Activated naive CD8-positive, alpha-beta T cell (primary cell): ENCODE results near the gene GPALPP1.
"Not testable (repeated sequence)": the region's sequence is repeated elsewhere in the genome, so short reads cannot be mapped to it uniquely, and the experiment has no call there.

Experiments used
- H3K27ac Mint-ChIP-seq: one replicate; pipeline ENCODE4 v1.8.0; 2021; ENCODE audit warnings: mixed read lengths
- H3K27me3 Mint-ChIP-seq: one replicate; pipeline ENCODE4 v1.8.0; 2021; ENCODE audit warnings: mixed read lengths
- H3K36me3 Mint-ChIP-seq: one replicate; pipeline ENCODE4 v1.8.0; 2021; ENCODE audit warnings: mixed read lengths
- H3K4me1 Mint-ChIP-seq: one replicate; pipeline ENCODE4 v1.8.0; 2021; ENCODE audit warnings: low read depth, mixed read lengths
- H3K4me3 Mint-ChIP-seq: one replicate; pipeline ENCODE4 v1.8.0; 2021; ENCODE audit warnings: mild to moderate bottlenecking, mixed read lengths
- H3K9me3 Mint-ChIP-seq: one replicate; pipeline ENCODE4 v1.8.0; 2021; ENCODE audit warnings: low read depth, mixed read lengths

The GPALPP1 gene

DNA sequence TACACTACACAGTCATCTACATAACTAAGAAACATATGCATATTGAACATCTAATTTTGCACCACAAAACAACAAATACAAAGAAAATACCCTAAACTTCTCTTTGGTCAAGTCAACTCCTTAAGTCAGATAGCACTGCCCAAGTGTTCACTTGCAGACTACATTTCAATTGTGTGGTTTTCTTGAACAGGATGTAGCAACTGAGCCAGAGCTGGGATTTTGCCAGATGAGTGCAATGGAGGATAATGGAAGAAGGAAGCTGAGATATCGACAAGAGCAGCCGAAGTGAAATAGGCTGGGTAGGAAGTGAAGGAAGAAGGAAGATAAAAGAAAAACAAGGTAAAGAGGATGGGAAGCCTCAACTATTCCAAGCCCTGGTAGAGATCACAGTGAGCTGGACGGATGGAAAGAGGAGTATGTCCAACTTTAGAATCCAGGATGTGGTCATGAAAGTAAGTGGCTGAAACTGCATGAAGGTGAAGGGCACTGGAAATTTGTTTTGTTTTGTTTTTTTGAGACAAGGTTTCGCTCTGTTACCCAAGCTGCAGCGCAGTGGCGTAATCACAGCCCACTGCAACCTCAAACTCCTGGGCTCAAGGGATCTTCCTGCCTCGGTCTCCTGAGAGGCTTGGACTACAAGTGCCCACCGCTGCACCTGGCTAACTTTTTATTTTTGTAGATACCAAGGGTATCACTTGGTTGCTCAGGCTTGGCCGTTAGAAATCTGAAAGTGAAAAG, 15.1 kb upstream of the GPALPP1 start:
- no peak overlapping the region for H3K27ac Mint-ChIP-seq
- H3K4me3 Mint-ChIP-seq, result no peak overlapping the region
- H3K27me3 Mint-ChIP-seq, result no peaks in the 10 kb centered on the region
- no peaks in the 10 kb centered on the region for H3K9me3 Mint-ChIP-seq
- H3K4me1 Mint-ChIP-seq, result no peaks in the 10 kb centered on the region
- peaks cover 6% of the 10 kb centered on the region for H3K36me3 Mint-ChIP-seq

DNA sequence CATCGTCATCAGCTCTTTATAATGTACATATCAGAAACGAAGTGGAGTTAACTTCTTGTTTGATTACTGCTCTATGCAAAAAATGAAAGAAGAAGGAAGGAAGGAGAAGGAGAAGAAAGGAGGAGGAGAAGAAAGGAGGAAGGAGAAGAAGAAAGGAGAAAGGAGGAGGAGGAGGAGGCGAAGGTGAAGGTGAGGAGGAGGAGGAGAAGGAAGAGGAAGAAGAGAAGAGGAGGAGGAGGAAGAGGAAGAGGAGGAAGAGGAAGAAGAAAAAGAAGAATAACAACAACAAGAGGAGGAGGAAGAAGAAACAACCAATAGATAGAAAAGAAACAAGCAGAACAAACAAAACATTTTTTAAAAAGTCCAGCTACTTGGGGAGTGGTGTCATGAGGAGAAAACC, 13.1 kb upstream of the GPALPP1 start:
- H3K27ac Mint-ChIP-seq, result no peak overlapping the region
- H3K27me3 Mint-ChIP-seq, result no peaks in the 10 kb centered on the region
- peaks cover 6% of the 10 kb centered on the region for H3K36me3 Mint-ChIP-seq
- no peak overlapping the region for H3K4me3 Mint-ChIP-seq
- no peaks in the 10 kb centered on the region for H3K9me3 Mint-ChIP-seq
- H3K4me1 Mint-ChIP-seq, result no peaks in the 10 kb centered on the region

GRCh38 chr13:44976949-44977583, 12.3 kb upstream of the GPALPP1 start:
- Mint-ChIP-seq H3K4me1 (no peaks in the 10 kb centered on the region), H3K27me3 (no peaks in the 10 kb centered on the region), H3K36me3 (peaks cover 6% of the 10 kb centered on the region), H3K27ac (no peak overlapping the region), H3K9me3 (no peaks in the 10 kb centered on the region), H3K4me3 (no peak overlapping the region)

GRCh38 chr13:44978328-44978727, 11.0 kb upstream of the GPALPP1 start:
- no peak overlapping the region for H3K4me3 Mint-ChIP-seq
- H3K4me1 Mint-ChIP-seq, result peaks cover 4% of the 10 kb centered on the region
- H3K27me3 Mint-ChIP-seq, result no peaks in the 10 kb centered on the region
- H3K27ac Mint-ChIP-seq, result no peak overlapping the region
- H3K36me3 Mint-ChIP-seq, result peaks cover 6% of the 10 kb centered on the region
- no peaks in the 10 kb centered on the region for H3K9me3 Mint-ChIP-seq

DNA sequence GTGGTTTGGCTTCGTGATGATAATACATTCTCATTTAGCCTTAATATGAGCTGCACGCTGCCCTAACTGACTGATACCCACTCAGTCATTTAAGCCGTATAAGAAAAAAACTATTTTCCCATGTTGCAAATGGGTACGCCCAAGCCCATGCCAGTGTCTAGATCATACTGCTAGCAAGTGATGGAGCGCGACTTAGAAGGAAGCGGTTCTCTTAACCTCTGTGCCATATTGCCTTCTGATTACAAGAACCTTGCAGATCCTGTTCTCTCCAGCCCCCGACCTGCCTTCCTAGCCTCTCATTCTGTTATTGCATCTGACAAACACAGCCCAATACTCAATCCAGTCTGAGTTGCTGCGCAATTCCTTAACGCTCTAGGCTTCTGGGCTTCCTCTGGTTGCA, 603 bp downstream of the GPALPP1 start:
- peak overlapping the region; percentile 96 for H3K27ac Mint-ChIP-seq
- H3K27me3 Mint-ChIP-seq, result no peaks in the 10 kb centered on the region
- peak overlapping the region; percentile 98 for H3K4me3 Mint-ChIP-seq
- H3K9me3 Mint-ChIP-seq, result no peaks in the 10 kb centered on the region
- H3K4me1 Mint-ChIP-seq, result peaks cover 60% of the 10 kb centered on the region
- H3K36me3 Mint-ChIP-seq, result no peaks in the 10 kb centered on the region

- Mint-ChIP-seq H3K4me1 (peaks cover 2% of the 10 kb centered on the region), H3K27me3 (no peaks in the 10 kb centered on the region), H3K27ac (no peak overlapping the region), H3K9me3 (no peaks in the 10 kb centered on the region), H3K36me3 (peaks cover 7% of the 10 kb centered on the region), H3K4me3 (no peak overlapping the region)
These were observed 14.1 kb downstream of the GPALPP1 start for GRCh38 chr13:45003417-45003816.

DNA sequence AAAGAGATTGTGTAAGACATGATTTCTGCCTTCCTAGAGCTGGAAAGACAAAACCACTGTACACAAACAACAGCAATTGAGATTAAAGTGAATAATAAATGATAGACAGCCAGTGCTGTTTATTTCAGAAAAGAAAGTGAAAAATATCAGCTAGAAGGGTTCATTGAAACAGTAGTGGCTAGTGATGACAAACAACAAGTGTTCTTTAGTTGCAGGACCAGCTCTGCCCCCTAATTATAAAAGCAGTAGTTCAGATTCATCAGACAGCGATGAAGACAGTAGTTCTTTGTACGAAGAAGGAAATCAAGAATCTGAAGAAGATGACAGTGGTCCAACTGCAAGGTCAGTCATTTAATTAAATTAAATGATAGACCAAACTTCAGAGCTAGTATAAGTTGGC, 14.8 kb downstream of the GPALPP1 start:
- H3K36me3 Mint-ChIP-seq, result peaks cover 7% of the 10 kb centered on the region
- H3K4me1 Mint-ChIP-seq, result peaks cover 2% of the 10 kb centered on the region
- no peaks in the 10 kb centered on the region for H3K27me3 Mint-ChIP-seq
- H3K4me3 Mint-ChIP-seq, result no peak overlapping the region
- H3K9me3 Mint-ChIP-seq, result no peaks in the 10 kb centered on the region
- H3K27ac Mint-ChIP-seq, result no peak overlapping the region

DNA sequence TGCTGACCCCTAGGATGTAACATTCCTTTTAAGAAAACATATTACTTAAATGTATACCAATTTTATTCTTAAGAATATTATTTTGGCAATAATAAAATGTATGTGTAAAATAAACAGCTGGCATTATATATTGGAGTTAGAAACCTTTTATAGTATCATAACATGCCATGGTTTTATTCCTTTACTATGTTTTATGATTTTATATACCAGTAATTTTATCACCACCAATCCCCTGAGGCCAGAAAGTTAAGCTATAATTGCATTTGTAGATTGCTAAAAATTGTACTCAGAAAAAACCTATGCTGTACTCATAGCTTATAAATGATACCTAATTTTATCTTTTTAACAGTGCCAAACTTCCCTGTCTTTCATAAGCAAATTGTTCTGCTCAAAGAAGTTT, 17.9 kb downstream of the GPALPP1 start:
- peaks cover 11% of the 10 kb centered on the region for H3K36me3 Mint-ChIP-seq
- H3K4me3 Mint-ChIP-seq, result no peak overlapping the region
- H3K27me3 Mint-ChIP-seq, result no peaks in the 10 kb centered on the region
- no peak overlapping the region for H3K27ac Mint-ChIP-seq
- no peaks in the 10 kb centered on the region for H3K9me3 Mint-ChIP-seq
- H3K4me1 Mint-ChIP-seq, result no peaks in the 10 kb centered on the region

DNA sequence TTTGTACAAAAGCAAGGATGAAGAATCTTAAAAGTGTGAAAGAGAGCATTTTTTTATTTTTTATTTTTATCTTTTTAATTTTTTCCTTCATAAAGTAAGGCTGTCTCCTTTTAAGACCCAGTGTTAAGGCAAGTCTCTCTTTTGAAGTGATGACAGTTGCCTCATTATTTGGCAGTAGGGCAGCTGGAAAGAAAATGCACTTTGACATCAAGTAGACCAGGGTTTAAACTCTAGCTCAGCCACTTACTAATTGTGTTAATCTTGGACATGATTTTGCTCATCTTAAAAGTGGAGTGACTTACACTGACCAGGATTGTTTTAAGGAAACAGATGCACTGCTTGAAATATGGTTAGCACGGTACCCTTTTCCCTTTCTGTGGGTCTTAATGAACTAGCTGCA, 18.5 kb downstream of the GPALPP1 start:
- Mint-ChIP-seq H3K27ac (no peak overlapping the region), H3K27me3 (no peaks in the 10 kb centered on the region), H3K36me3 (peaks cover 11% of the 10 kb centered on the region), H3K9me3 (no peaks in the 10 kb centered on the region), H3K4me1 (no peaks in the 10 kb centered on the region), H3K4me3 (no peak overlapping the region)

- Mint-ChIP-seq H3K4me3 (no peak overlapping the region), H3K27me3 (no peaks in the 10 kb centered on the region), H3K9me3 (no peaks in the 10 kb centered on the region), H3K36me3 (peaks cover 13% of the 10 kb centered on the region), H3K4me1 (no peaks in the 10 kb centered on the region), H3K27ac (no peak overlapping the region)
These were observed 21.9 kb downstream of the GPALPP1 start for GRCh38 chr13:45011198-45011597.

GRCh38 chr13:45015300-45015699, 26.0 kb downstream of the GPALPP1 start:
- Mint-ChIP-seq H3K4me1 (no peaks in the 10 kb centered on the region), H3K36me3 (peaks cover 7% of the 10 kb centered on the region), H3K27ac (no peak overlapping the region), H3K9me3 (no peaks in the 10 kb centered on the region), H3K27me3 (no peaks in the 10 kb centered on the region), H3K4me3 (no peak overlapping the region)

DNA sequence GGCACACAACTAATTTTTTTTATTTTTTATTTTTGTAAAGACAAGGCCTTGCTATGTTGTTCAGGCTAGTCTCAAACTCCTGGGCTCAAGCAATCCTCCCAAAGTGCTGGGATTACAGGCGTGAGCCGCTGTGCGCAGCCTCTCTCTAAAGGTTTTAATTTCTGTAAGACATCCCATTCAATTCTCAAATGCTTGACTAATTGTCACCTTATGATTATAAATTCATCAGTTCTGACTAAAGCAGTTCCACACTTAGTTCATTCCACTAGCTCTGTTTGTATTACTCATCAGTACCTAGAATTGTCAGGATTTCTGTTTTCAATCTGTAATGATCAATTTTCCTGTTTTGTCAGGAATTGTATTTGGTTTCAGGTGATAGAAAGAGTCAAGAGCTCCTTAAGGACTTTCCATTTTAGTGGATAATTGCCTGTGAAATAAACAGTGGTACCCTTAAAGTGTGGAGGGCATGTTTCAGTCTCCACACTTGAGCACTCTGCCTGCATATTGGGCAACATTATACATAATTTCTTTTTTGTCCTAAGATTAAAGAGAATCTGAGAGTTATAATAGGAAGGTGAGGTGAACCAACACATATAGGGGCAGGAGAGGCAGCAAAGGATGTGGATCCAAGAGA, 27.6 kb downstream of the GPALPP1 start:
- no peaks in the 10 kb centered on the region for H3K27me3 Mint-ChIP-seq
- no peaks in the 10 kb centered on the region for H3K9me3 Mint-ChIP-seq
- no peaks in the 10 kb centered on the region for H3K4me1 Mint-ChIP-seq
- H3K27ac Mint-ChIP-seq, result no peak overlapping the region
- H3K36me3 Mint-ChIP-seq, result peaks cover 5% of the 10 kb centered on the region
- no peak overlapping the region for H3K4me3 Mint-ChIP-seq

DNA sequence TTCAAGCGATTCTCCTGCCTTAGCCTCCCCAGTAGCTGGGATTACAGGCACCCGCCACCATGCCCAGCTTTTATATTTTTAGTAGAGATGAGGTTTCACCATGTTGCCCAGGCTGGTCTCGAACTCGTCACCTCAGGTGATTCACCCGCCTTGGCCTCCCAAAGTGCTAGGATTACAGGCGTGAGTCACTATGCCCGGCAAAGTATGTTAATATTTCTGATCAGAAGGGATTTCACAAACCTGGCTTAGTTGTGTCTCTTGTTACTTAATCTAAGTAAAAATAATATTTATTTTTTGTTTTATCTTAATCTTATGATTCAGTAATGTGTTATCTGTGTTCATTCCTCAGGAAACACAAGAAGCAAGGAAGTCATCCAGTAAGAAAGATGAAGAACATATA, 30.6 kb downstream of the GPALPP1 start:
- not testable (repeated sequence) for H3K4me1 Mint-ChIP-seq, H3K27me3 Mint-ChIP-seq, H3K36me3 Mint-ChIP-seq, H3K27ac Mint-ChIP-seq, H3K9me3 Mint-ChIP-seq, H3K4me3 Mint-ChIP-seq

- Mint-ChIP-seq H3K4me3 (no peak overlapping the region), H3K36me3 (peaks cover 3% of the 10 kb centered on the region), H3K4me1 (no peaks in the 10 kb centered on the region), H3K9me3 (no peaks in the 10 kb centered on the region), H3K27ac (no peak overlapping the region), H3K27me3 (no peaks in the 10 kb centered on the region)
These were observed 31.9 kb downstream of the GPALPP1 start for GRCh38 chr13:45021250-45021649.

GRCh38 chr13:45024847-45025246, 35.5 kb downstream of the GPALPP1 start:
- no peaks in the 10 kb centered on the region for H3K4me1 Mint-ChIP-seq
- H3K4me3 Mint-ChIP-seq, result no peak overlapping the region
- H3K36me3 Mint-ChIP-seq, result peaks cover 8% of the 10 kb centered on the region
- no peaks in the 10 kb centered on the region for H3K9me3 Mint-ChIP-seq
- H3K27me3 Mint-ChIP-seq, result no peaks in the 10 kb centered on the region
- no peak overlapping the region for H3K27ac Mint-ChIP-seq
